GM12873 (cell line): ENCODE measurements around the gene SKP2.

ENCODE experiments used
- CTCF ChIP-seq: IDR thresholded peaks from 2 replicates; pipeline ENCODE4 v1.5.1; 2012; ENCODE audit warnings: low read depth, mild to moderate bottlenecking, moderate library complexity, low read length, control low read depth; ENCODE audit not compliant: insufficient read depth; ENCODE audit errors: missing control alignments

The SKP2 gene

DNA sequence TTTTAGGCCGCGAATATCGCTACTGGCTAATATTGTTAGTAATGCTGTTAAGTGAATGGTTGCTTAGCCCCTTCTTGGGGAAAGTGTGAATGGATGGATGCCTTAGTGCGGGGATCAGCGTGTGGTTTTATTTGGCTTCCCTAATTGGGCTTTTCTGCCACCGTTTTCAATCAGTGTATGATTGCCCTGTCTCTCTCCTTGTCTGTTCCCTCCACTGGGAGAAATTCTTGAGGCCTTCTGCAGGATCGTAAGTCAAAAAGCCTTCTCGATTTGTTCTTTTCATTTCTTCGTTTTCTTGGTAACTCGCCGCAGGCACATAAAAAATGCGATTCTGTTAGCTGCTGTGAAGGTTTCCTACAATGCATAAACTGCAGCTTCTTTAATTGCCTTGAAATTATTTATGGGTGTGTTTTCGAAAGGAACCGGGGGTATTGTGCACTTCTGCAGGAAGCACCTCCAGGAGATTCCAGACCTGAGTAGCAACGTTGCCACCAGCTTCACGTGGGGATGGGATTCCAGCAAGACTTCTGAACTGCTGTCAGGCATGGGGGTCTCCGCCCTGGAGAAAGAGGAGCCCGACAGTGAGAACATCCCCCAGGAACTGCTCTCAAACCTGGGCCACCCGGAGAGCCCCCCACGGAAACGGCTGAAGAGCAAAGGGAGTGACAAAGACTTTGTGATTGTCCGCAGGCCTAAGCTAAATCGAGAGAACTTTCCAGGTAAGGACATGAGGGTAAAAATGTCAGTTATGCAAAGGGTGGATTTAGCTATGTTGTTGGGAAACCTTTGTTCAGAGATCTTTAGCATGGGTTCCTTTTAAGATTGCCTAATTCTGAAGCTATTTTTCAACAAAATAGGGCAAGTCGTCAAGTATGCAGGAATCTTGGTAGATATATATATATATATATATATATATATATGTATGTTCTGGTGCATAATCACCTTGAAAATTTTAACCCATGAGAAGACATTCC lies 700 bp downstream of the SKP2 start:
- TF ChIP-seq CTCF = no peak

DNA sequence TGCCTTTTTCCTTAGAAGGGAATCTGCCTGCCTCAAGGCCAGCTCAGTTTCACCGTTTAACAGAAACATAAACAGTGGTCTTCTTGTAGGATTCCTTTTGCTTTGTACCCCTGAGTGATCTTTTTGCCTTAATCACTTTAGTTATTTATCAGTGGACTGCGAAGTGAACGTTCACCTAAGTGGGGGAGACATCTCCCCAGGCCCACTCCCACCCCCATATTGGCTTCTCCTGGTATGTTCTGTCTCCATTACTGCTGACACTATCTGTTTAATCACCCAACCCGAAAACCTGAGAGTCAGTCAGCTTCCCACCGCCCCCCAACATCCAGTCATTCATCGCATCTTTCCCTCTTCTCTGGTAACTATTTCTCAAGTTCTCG lies 1.4 kb downstream of the SKP2 start:
- TF ChIP-seq CTCF = no peak

DNA sequence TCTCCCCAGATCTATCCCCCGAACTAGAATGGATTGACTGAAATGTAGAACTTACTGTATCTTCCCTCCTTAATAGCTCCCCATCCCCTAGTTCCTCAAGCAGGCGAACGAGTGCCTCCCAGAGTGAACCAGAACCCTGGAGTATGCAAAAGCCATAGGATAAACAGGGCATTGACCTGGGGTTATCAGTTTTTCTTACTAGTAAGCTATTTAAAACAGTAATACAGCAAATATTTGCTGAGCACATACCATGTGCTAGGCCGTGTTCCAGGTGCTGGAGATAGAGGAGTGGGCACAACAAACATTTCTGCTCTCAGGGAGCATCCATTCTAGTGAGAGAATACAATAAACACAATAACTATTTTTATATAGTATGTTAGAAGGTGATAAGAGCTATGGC lies 1.8 kb downstream of the SKP2 start:
- no peak for TF ChIP-seq CTCF

DNA sequence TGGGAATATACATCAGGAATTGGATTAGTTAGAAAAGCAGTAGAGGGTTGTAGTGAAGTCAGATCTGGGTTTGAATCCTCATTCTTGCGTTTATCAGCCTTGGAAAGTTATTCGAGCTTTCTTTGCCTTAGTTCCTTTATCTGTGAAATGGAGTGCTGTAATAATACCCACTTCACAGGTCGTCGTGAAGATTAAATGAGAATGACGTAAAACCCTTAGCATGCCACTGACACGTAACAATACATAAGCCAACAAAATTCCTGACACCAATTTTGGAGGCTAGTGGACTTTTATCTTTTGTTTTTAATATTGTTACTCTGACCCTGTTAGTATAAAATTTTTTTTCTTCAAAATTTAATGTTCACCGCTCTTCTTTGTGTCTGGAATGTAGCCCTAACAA lies 3.4 kb downstream of the SKP2 start:
- no peak for TF ChIP-seq CTCF

DNA sequence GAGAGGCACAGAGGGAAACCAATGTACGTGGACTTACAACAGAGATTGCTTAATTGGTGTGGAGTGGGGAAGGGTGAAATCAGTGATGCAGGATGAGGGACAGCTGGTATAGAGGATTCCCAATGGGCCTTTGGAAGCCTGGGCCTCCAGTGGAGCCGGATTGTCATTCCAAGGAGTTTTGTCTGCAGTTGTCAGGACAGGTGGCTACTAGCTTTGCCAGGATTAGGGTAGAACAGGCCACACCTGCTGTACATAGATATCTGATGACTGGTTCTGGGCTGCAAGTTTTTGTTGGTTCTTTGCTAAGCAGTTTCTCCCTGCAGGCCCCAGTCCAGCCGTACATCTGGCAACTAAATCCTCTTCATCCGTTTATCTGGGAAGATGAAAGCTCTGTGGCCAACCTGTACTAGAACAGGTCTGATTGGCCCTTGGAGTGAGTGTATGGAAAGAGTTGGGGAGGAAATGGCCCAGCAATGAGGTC lies 4.2 kb downstream of the SKP2 start:
- no peak for TF ChIP-seq CTCF

DNA sequence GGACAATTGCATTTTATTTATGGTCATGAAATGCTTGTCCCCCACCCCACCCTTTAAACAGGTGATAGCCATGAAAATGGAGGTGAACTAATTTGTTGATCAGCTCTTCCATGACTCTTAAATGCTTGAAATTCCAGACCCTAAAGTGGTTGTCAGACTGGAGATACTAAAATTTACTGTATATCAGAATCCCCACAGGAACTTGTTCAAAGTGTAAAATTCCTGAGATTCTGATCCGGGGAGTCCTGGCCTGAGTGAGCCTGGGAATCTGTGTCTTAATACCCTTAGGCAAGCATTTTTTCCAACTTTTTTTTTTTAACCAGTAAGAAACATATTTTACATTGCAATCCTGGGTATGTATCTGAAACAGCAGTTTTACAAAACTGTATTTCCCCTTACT lies 4.7 kb downstream of the SKP2 start:
- TF ChIP-seq CTCF = no peak

- TF ChIP-seq CTCF = no peak
Observed at GRCh38 chr5:36158144-36158543, 6.2 kb downstream of the SKP2 start.
